Mammary epithelial cell (primary cell): ENCODE data around the gene BRS3.
"Not testable (repeated sequence)": the region's sequence is repeated elsewhere in the genome, so short reads cannot be mapped to it uniquely, and the experiment has no call there.

Source experiments
- EZH2 ChIP-seq: IDR thresholded peaks from 2 replicates; pipeline ENCODE4 v1.6.1; 2012; ENCODE audit warnings: low read length, inconsistent platforms, borderline replicate concordance
- TF ChIP-seq, protein P1 (sequence below), 2 donors: IDR thresholded peaks in 1 of 2; conservative IDR thresholded peaks in 1 of 2; 2 replicates each; pipeline ENCODE4 v1.5.1; 2011 to 2012; ENCODE audit warnings: inconsistent platforms in 2 of 2, low read length in 2 of 2, mild to moderate bottlenecking in 2 of 2, control low read depth in 1 of 2, low read depth in 1 of 2; ENCODE audit not compliant: insufficient read depth in 1 of 2; ENCODE audit errors: extremely low read depth in 1 of 2

DNA sequence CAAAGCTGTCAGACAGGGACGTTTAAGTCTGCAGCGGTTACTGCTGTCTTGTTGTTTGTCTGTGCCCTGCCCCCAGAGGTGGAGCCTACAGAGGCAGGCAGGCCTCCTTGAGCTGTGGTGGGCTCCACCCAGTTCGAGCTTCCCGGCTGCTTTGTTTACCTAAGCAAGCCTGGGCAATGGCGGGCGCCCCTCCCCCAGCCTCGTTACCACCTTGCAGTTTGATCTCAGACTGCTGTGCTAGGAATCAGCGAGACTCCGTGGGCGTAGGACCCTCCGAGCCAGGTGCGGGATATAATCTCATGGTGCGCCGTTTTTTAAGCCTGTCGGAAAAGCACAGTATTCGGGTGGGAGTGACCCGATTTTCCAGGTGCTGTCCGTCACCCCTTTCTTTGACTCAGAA lies 42.1 kb upstream of the BRS3 start:
- TF ChIP-seq, protein P1, sequence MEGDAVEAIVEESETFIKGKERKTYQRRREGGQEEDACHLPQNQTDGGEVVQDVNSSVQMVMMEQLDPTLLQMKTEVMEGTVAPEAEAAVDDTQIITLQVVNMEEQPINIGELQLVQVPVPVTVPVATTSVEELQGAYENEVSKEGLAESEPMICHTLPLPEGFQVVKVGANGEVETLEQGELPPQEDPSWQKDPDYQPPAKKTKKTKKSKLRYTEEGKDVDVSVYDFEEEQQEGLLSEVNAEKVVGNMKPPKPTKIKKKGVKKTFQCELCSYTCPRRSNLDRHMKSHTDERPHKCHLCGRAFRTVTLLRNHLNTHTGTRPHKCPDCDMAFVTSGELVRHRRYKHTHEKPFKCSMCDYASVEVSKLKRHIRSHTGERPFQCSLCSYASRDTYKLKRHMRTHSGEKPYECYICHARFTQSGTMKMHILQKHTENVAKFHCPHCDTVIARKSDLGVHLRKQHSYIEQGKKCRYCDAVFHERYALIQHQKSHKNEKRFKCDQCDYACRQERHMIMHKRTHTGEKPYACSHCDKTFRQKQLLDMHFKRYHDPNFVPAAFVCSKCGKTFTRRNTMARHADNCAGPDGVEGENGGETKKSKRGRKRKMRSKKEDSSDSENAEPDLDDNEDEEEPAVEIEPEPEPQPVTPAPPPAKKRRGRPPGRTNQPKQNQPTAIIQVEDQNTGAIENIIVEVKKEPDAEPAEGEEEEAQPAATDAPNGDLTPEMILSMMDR (conservative IDR thresholded peaks at IDR 0.05 in 1 of 2, IDR thresholded peaks at IDR 0.05 in 1 of 2; ENCODE audit: extremely low read depth in 1 of 2, insufficient read depth in 1 of 2, low read depth in 1 of 2, low read length in 2 of 2), result not testable (repeated sequence)
- not testable (repeated sequence) for TF ChIP-seq EZH2
